HepG2 (cell line): ENCODE measurements around the gene SSBP1. TPM values are rescaled to one million over a fixed set of nuclear protein-coding genes. Genes with fewer than 3 reads are reported as not detected.

Source experiments
- RBFOX2 ChIP-seq: fragments of 200-400 bp; formaldehyde crosslinking; IDR thresholded peaks from 2 replicates; pipeline ENCODE4 v1.6.1; 2017; ENCODE audit warnings: low read depth, mild to moderate bottlenecking, low read length
- ZNF20 ChIP-seq: sonication (generic); formaldehyde crosslinking; IDR thresholded peaks from 2 replicates; pipeline ENCODE4 v1.4.0; 2020; ENCODE audit warnings: mild to moderate bottlenecking, moderate library complexity, missing genetic modification reagents
- ZNF251 ChIP-seq: sonication (generic); formaldehyde crosslinking; IDR thresholded peaks from 2 replicates; pipeline ENCODE4 v1.9.0; 2021; ENCODE audit warnings: mild to moderate bottlenecking, missing genetic modification reagents
- polyA plus RNA-seq, 8 experiments: library from polyadenylated mRNA; depleted of rRNA in 3 of 8; stranded (reverse) in 7 of 8; unstranded in 1 of 8; fragments of >200 nt; fragmentation: Illumina TruSeq in 4 of 8; extraction: Trizol in 4 of 8; gene quantifications; 2 replicates each; pipeline versions ENCODE4 v1.2.1 to v1.2.3, GENCODE V29; 2011 to 2016; ENCODE audit warnings: low read depth in 4 of 8, missing spikeins in 1 of 8, mixed read lengths in 1 of 8; ENCODE audit not compliant: insufficient read depth in 1 of 8
- total RNA-seq, 5 experiments: library from RNA; depleted of rRNA; stranded (reverse); fragments of >200 nt; fragmentation: Illumina TruSeq; extraction: Trizol; gene quantifications; 2 replicates each; pipeline ENCODE4 v1.2.3, GENCODE V29; 2016; ENCODE audit warnings: low read depth in 1 of 5
- TF ChIP-seq, protein P1 (sequence below): sonication (generic); formaldehyde crosslinking; IDR thresholded peaks from 2 replicates; pipeline ENCODE4 v1.9.0; 2021; ENCODE audit warnings: missing genetic modification reagents, mild to moderate bottlenecking, borderline replicate concordance
- TF ChIP-seq, protein P2 (sequence below): sonication (generic); formaldehyde crosslinking; IDR thresholded peaks from 2 replicates; pipeline ENCODE4 v1.5.0; 2020; ENCODE audit warnings: mild to moderate bottlenecking, missing genetic modification reagents, borderline replicate concordance
- TF ChIP-seq, protein P3 (sequence below): sonication (generic); formaldehyde crosslinking; IDR thresholded peaks from 2 replicates; pipeline ENCODE4 v1.4.0; 2020; ENCODE audit warnings: missing genetic modification reagents, mild to moderate bottlenecking, borderline replicate concordance

SSBP1 gene
- total and polyA plus RNA-seq, 2 of the 13 experiments (the other 11 are each of a cell fraction or from before 2014, with no cell fraction given), result 64.4 to 254 TPM

DNA sequence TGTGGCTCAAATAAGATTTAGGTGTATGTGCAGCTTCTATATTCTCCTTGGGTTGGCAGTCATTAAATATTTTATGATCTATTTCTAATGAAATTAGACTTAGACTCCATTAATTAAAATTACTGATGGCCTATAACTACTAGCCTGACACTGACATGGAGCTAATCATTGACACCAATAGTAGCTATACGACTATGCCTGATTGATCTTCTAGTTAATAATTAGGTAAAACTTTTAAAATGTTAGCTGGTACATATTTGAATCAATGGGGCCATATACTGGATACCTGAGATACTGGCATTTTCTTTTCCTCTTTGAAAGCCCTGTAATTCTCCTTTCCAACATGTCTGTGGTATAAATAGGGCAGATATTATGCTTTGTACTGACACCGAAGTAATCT lies 15.6 kb upstream of the SSBP1 start (continued):
- TF ChIP-seq, protein P1, sequence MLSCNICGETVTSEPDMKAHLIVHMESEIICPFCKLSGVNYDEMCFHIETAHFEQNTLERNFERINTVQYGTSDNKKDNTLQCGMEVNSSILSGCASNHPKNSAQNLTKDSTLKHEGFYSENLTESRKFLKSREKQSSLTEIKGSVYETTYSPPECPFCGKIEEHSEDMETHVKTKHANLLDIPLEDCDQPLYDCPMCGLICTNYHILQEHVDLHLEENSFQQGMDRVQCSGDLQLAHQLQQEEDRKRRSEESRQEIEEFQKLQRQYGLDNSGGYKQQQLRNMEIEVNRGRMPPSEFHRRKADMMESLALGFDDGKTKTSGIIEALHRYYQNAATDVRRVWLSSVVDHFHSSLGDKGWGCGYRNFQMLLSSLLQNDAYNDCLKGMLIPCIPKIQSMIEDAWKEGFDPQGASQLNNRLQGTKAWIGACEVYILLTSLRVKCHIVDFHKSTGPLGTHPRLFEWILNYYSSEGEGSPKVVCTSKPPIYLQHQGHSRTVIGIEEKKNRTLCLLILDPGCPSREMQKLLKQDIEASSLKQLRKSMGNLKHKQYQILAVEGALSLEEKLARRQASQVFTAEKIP (CRISPR knock-in tag), result no peak
- no peak for TF ChIP-seq ZNF20 (CRISPR knock-in tag)
- TF ChIP-seq, protein P2, sequence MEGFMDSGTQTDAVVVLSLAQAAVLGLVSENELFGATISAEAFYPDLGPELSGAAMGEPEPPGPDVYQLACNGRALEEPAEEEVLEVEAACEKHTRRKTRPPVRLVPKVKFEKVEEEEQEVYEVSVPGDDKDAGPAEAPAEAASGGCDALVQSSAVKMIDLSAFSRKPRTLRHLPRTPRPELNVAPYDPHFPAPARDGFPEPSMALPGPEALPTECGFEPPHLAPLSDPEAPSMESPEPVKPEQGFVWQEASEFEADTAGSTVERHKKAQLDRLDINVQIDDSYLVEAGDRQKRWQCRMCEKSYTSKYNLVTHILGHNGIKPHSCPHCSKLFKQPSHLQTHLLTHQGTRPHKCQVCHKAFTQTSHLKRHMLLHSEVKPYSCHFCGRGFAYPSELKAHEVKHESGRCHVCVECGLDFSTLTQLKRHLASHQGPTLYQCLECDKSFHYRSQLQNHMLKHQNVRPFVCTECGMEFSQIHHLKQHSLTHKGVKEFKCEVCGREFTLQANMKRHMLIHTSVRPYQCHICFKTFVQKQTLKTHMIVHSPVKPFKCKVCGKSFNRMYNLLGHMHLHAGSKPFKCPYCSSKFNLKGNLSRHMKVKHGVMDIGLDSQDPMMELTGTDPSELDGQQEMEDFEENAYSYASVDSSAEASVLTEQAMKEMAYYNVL (CRISPR knock-in tag), result no peak
- TF ChIP-seq, protein P3, sequence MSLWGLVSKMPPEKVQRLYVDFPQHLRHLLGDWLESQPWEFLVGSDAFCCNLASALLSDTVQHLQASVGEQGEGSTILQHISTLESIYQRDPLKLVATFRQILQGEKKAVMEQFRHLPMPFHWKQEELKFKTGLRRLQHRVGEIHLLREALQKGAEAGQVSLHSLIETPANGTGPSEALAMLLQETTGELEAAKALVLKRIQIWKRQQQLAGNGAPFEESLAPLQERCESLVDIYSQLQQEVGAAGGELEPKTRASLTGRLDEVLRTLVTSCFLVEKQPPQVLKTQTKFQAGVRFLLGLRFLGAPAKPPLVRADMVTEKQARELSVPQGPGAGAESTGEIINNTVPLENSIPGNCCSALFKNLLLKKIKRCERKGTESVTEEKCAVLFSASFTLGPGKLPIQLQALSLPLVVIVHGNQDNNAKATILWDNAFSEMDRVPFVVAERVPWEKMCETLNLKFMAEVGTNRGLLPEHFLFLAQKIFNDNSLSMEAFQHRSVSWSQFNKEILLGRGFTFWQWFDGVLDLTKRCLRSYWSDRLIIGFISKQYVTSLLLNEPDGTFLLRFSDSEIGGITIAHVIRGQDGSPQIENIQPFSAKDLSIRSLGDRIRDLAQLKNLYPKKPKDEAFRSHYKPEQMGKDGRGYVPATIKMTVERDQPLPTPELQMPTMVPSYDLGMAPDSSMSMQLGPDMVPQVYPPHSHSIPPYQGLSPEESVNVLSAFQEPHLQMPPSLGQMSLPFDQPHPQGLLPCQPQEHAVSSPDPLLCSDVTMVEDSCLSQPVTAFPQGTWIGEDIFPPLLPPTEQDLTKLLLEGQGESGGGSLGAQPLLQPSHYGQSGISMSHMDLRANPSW (CRISPR knock-in tag), result no peak
- no peak for TF ChIP-seq ZNF251
- no peak for TF ChIP-seq RBFOX2
- TF ChIP-seq, all 625 proteins: peak for 0
